ENCODE measurements around the gene ZBTB25. TPM values are rescaled to one million over a fixed set of nuclear protein-coding genes. Genes with fewer than 3 reads are reported as not detected.

The ZBTB25 gene
- total RNA-seq, 2 experiments from 2014 or later = 56.8 to 58.1 TPM

DNA sequence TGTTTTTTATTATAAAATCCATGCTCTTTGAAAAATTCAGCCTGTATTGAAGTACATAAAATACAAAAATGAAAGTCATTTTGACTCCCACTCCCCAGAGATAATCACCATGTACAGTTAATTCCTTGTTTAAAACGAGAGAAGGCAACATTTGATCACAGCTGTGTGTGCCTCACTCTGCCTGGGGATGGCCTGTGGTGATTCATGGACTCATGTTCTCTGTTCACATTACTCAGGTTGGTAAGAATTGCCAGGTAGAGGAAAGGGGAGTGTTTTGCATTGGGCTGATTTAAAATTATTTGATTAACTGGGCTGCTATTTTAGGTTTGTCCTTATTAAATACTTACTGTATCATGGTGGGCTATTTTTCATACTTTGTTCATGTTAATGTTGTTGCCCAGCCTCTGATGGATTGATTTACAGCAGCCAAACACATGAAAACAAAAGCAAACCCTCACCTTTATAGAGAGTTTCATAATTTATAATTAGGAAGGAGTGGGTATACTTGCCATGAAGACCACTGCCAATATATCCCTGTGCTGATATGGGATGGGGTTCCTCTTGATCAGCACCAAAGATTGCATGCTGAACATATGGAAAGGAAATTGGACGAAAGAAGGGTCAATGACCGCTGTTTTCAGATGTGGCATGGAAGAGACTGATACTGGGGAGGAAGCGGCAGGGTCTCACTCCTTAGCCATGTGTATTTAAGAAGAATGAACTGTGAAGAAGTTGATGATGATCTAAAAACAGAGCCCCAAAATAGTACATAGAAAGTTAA is 3.9 kb upstream of the ZBTB25 start:
- peak overlapping the region; percentile 100 for H3K4me3 Mint-ChIP-seq
- intact Hi-C loops (cut with DNase I, micrococcal nuclease) = loop anchor here (2.0 to 10.0 kb wide), 3 partner anchors 31 to 863 kb away; partner anchors contain the start of genes WDR89 (in 2 of the 2) and CHURC1 (in 1 of the 2)

DNA sequence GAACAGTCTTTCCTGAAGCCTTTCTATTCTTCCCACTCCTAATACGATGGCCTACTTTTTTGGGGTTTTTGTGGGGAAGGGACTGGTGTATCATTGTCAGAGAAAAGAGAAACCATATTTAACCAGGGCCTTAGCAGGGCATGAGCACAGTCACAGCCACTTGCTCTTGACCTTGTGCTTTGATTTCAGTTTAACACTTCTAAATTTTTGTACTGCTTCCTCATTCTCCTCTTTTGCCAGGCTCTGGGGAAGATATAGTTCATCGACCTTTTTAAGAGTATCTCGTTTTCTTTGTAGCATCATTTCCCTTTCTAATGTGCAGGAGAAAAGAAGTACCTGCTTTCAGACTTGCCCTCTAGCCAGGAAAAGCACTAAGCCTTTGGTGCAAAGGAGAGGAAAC is 3.1 kb upstream of the ZBTB25 start:
- intact Hi-C loops (cut with DNase I, micrococcal nuclease) = loop anchor here (2.0 to 10.0 kb wide), 3 partner anchors 32 to 862 kb away; partner anchors contain the start of genes WDR89 (in 2 of the 2) and CHURC1 (in 1 of the 2)
- ChIA-PET CTCF (interaction anchor here (0.8 to 1.0 kb wide), 3 partner anchors 16 to 864 kb away, joined by 3 read pairs; no protein-coding TSS in a partner anchor), POLR2A (interaction anchor here (0.6 to 6.4 kb wide), 2 partner anchors 119 to 989 kb away, joined by 3 to 51 read pairs; partner anchors contain the start of gene MTHFD1)
- Mint-ChIP-seq H3K9me3 (no peaks in the 10 kb centered on the region), H3K27me3 (peaks cover 4% of the 10 kb centered on the region), H3K4me1 (ENCODE audit: low read depth) (peaks cover 78% of the 10 kb centered on the region), H3K27ac (peak overlapping the region; percentile 100), H3K4me3 (peak overlapping the region; percentile 100), H3K36me3 (ENCODE audit: low read depth) (peaks cover 44% of the 10 kb centered on the region)
- ATAC-seq (ENCODE audit: poor library complexity) = no peak
- Histone ChIP-seq H3K4me1 (ENCODE audit: insufficient read depth, low read length) (peaks cover 62% of the 10 kb centered on the region), H3K27ac (ENCODE audit: low read depth in 1 of 2, low read length in 2 of 2) (peak overlapping the region in 1 of 2 donors; percentile 60), H3K4me3 (ENCODE audit: low read length) (peak overlapping the region; percentile 96), H3K36me3 (ENCODE audit: insufficient read depth, low read length) (peaks cover 5% of the 10 kb centered on the region), H3K9me3 (ENCODE audit: control insufficient read depth in 1 of 2, insufficient read depth in 1 of 2, low read length in 2 of 2) (no peaks in the 10 kb centered on the region), H3K27me3 (ENCODE audit: control insufficient read depth in 1 of 2, insufficient read depth in 2 of 2, low read length in 2 of 2) (no peaks in the 10 kb centered on the region)
- TF ChIP-seq, protein P1, sequence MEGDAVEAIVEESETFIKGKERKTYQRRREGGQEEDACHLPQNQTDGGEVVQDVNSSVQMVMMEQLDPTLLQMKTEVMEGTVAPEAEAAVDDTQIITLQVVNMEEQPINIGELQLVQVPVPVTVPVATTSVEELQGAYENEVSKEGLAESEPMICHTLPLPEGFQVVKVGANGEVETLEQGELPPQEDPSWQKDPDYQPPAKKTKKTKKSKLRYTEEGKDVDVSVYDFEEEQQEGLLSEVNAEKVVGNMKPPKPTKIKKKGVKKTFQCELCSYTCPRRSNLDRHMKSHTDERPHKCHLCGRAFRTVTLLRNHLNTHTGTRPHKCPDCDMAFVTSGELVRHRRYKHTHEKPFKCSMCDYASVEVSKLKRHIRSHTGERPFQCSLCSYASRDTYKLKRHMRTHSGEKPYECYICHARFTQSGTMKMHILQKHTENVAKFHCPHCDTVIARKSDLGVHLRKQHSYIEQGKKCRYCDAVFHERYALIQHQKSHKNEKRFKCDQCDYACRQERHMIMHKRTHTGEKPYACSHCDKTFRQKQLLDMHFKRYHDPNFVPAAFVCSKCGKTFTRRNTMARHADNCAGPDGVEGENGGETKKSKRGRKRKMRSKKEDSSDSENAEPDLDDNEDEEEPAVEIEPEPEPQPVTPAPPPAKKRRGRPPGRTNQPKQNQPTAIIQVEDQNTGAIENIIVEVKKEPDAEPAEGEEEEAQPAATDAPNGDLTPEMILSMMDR (IDR thresholded peaks at IDR 0.05) = no peak
- DNase-seq = peak in 3 of 14 experiments; percentile 38 to 42 (median 40)

More for the DNA sequence above, 3.9 kb upstream of the ZBTB25 start:
- Mint-ChIP-seq H3K27ac (peak overlapping the region; percentile 100), H3K9me3 (no peaks in the 10 kb centered on the region), H3K4me1 (ENCODE audit: low read depth) (peaks cover 78% of the 10 kb centered on the region), H3K36me3 (ENCODE audit: low read depth) (peaks cover 35% of the 10 kb centered on the region), H3K27me3 (peaks cover 4% of the 10 kb centered on the region)
- Histone ChIP-seq H3K27me3 (ENCODE audit: control insufficient read depth in 1 of 2, insufficient read depth in 2 of 2, low read length in 2 of 2) (no peaks in the 10 kb centered on the region), H3K4me1 (ENCODE audit: insufficient read depth, low read length) (peaks cover 61% of the 10 kb centered on the region), H3K27ac (ENCODE audit: low read depth in 1 of 2, low read length in 2 of 2) (peak overlapping the region; percentile 17 to 60), H3K36me3 (ENCODE audit: insufficient read depth, low read length) (peaks cover 11% of the 10 kb centered on the region), H3K4me3 (ENCODE audit: low read length) (peak overlapping the region; percentile 96), H3K9me3 (ENCODE audit: control insufficient read depth in 1 of 2, insufficient read depth in 1 of 2, low read length in 2 of 2) (no peaks in the 10 kb centered on the region)
- TF ChIP-seq, protein P1 (IDR thresholded peaks at IDR 0.05) = no peak
- ATAC-seq (ENCODE audit: poor library complexity) (no peak), DNase-seq (peak in 3 of 14 experiments; percentile 42 to 51 (median 49))
- ChIA-PET POLR2A (no interaction called here), CTCF (interaction anchor here (0.6 to 1.7 kb wide), 6 partner anchors 14 to 865 kb away, joined by 3 read pairs; no protein-coding TSS in a partner anchor)

DNA sequence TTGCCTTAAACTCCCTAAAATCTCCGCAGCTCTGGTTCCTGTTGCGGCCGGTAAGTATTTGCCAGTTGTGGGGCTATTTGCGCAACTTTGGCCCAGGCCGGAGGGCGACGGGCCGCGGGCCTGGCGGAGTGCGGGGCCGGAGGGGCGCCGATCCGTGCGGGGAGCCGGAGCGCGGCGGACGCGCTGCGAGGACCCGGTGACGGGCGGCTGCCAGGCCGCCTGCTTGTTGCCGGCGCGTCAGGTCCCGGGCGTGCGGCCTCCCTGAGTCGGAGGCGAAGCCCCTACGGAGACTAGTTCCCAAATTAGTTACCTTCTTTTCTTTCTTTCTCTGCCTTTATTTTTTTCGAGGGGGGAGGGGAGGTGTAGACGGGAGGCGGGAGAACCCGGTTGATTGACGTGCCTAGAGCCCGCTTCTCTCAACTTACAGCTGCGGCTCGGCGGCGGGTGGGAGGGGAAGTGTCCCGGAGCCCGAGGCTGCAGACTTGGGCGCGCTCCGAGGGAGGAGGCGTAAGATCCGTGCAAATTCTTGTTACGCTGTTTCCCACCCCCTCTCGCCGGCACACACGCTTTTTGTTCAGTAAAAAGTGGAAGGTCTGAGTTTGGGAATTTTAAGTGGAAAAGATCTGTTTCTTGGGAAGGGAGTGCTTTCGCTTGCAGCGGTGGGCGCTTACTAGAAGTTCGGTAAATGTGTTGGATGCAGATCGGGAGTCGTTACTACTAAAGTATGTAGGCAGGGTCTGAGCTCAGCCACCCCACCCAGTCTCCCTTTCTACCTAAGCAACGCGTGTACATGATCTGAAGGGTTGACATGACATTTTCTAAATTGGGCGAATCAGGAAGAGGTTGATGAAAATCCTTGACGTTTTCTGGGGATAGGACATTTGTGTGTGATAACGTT is 1.5 kb upstream of the ZBTB25 start:
- H3K4me1 Mint-ChIP-seq (ENCODE audit: low read depth) = peaks cover 77% of the 10 kb centered on the region
- peak overlapping the region; percentile 100 for H3K27ac Mint-ChIP-seq
- no peaks in the 10 kb centered on the region for H3K9me3 Mint-ChIP-seq
- H3K36me3 ChIP-seq (ENCODE audit: insufficient read depth, low read length) = no peaks in the 10 kb centered on the region
- peak overlapping the region; percentile 100 for H3K27ac ChIP-seq (ENCODE audit: low read depth in 1 of 2, low read length in 2 of 2)
- H3K9me3 ChIP-seq (ENCODE audit: control insufficient read depth in 1 of 2, insufficient read depth in 1 of 2, low read length in 2 of 2) = no peaks in the 10 kb centered on the region
- peak; percentile 29 for ATAC-seq (ENCODE audit: poor library complexity)
- TF ChIP-seq, protein P1 (IDR thresholded peaks at IDR 0.05) = no peak
- ChIA-PET CTCF (interaction anchor here (0.7 to 2.2 kb wide), 4 partner anchors 9 to 161 kb away, joined by 3 to 9 read pairs (median 4); partner anchors contain the start of gene HSPA2), POLR2A (interaction anchor here (0.6 to 6.5 kb wide), 29 partner anchors 9 to 863 kb away, joined by 3 to 112 read pairs (median 4); partner anchors contain the start of genes AKAP5, CHURC1, HSPA2 and MTHFD1)
- DNase-seq = peak; percentile 73 to 94 (median 82)
- peak overlapping the region; percentile 100 for H3K4me3 Mint-ChIP-seq
- H3K27me3 Mint-ChIP-seq = peaks cover 4% of the 10 kb centered on the region
- peaks cover 61% of the 10 kb centered on the region for H3K4me1 ChIP-seq (ENCODE audit: insufficient read depth, low read length)
- intact Hi-C loops (cut with DNase I, micrococcal nuclease) = loop anchor here (5.0 to 10.0 kb wide), 5 partner anchors 118 to 860 kb away; partner anchors contain the start of genes MAX (in 2 of the 2), MTHFD1 (in 2 of the 2), WDR89 (in 2 of the 2) and CHURC1 (in 1 of the 2)
- peaks cover 48% of the 10 kb centered on the region for H3K36me3 Mint-ChIP-seq (ENCODE audit: low read depth)
- H3K4me3 ChIP-seq (ENCODE audit: low read length) = peak overlapping the region; percentile 96
- no peaks in the 10 kb centered on the region for H3K27me3 ChIP-seq (ENCODE audit: control insufficient read depth in 1 of 2, insufficient read depth in 2 of 2, low read length in 2 of 2)

All from CD4-positive, alpha-beta T cell (primary cell).